HCT116 (cell line): ENCODE measurements around the gene PRKAR2A. TPM values are rescaled to one million over a fixed set of nuclear protein-coding genes. Genes with fewer than 3 reads are reported as not detected.

ENCODE experiments used
- ATAC-seq: fragments of 200-7000 bp; cut with Tn5 transposase; 2 replicates; pipeline ENCODE4 v1.9.1; 2020; ENCODE audit warnings: mild to moderate bottlenecking, moderate library complexity
- BruUV-seq: library from RNA; stranded (reverse); fragments of 400-500 nt; replicated peaks from 2 replicates; lab custom pipeline; 2021; lab: Mats Ljungman, UMichigan
- CTCF ChIA-PET: fragments of 300-600 bp; sonication (Branson Sonifier 250); formaldehyde crosslinking; loops from one replicate; lab custom pipeline; 2021; ENCODE audit warnings: antibody characterized with exemption; lab: Charles Lee
- POLR2A ChIA-PET: fragments of 300-600, 350-600 bp; sonication (Branson Sonifier 250); formaldehyde crosslinking; loops from one replicate; lab custom pipeline; 2021; ENCODE audit warnings: antibody characterized with exemption; lab: Charles Lee
- RAD21 ChIA-PET, 2 experiments: fragments of 300-600 bp; sonication (Branson Sonifier 250); formaldehyde crosslinking; loops; one replicate each; lab custom pipeline; 2023; ENCODE audit warnings: low total read pairs in 2 of 2; ENCODE audit not compliant: uncharacterized antibody in 2 of 2, unreplicated experiment in 2 of 2, low non-redundant PET in 1 of 2; lab: Charles Lee
- DNase-seq: peaks from one replicate; pipeline ENCODE4 v3.0.0-alpha.2; 2010; ENCODE audit warnings: low read depth, low spot score
- H2AFZ ChIP-seq: fragments of 200-600 bp; shearing (Covaris generic), sonication (generic); 2 replicates; pipeline ENCODE4 v1.6.1; 2017; ENCODE audit warnings: low read depth, mixed run types, mixed read lengths, antibody characterized with exemption, low read length; ENCODE audit not compliant: poor library complexity, severe bottlenecking
- H3K27ac ChIP-seq: 2 replicates; pipeline ENCODE4 v1.5.1; 2012; ENCODE audit warnings: low read depth, low read length
- H3K27me3 ChIP-seq: fragments of 200-600 bp; sonication (generic); 2 replicates; pipeline ENCODE4 v1.6.1; 2016; ENCODE audit warnings: mixed run types, low read length, mixed read lengths; ENCODE audit not compliant: insufficient read depth
- H3K36me3 ChIP-seq, 2 experiments: fragments of 200-500 bp in 1 of 2; fragments of 200-600 bp in 1 of 2; sonication (Bioruptor generic) in 1 of 2; sonication (generic) in 1 of 2; 2 replicates each; pipeline versions ENCODE4 v1.5.1 to v1.6.1; 2014 to 2016; ENCODE audit warnings: low read length in 2 of 2, inconsistent platforms in 1 of 2, mixed read lengths in 1 of 2, mixed run types in 1 of 2; ENCODE audit not compliant: insufficient read depth in 2 of 2, control insufficient read depth in 1 of 2
- H3K4me1 ChIP-seq, 2 experiments: fragments of 200-600 bp in 1 of 2; sonication (generic) in 1 of 2; 2 replicates each; pipeline versions ENCODE4 v1.5.1 to v1.6.1; 2012 to 2017; ENCODE audit warnings: low read length in 2 of 2, inconsistent platforms in 1 of 2, mild to moderate bottlenecking in 1 of 2, mixed read lengths in 1 of 2, mixed run types in 1 of 2, moderate library complexity in 1 of 2; ENCODE audit not compliant: insufficient read depth in 2 of 2, control insufficient read depth in 1 of 2
- H3K4me2 ChIP-seq: fragments of 200-600 bp; sonication (generic); 2 replicates; pipeline ENCODE4 v1.6.1; 2017; ENCODE audit warnings: mixed run types, low read length, mixed read lengths
- H3K4me3 ChIP-seq, 2 experiments: fragments of 200-600 bp in 1 of 2; sonication (generic) in 1 of 2; replicated peaks in 1 of 2; 2 replicates each; pipeline ENCODE4 v1.5.1; 2011 to 2016; ENCODE audit warnings: low read length in 2 of 2, control low read depth in 1 of 2, low read depth in 1 of 2, mild to moderate bottlenecking in 1 of 2, mixed read lengths in 1 of 2, mixed run types in 1 of 2
- H3K79me2 ChIP-seq: fragments of 200-600 bp; sonication (generic); 2 replicates; pipeline ENCODE4 v1.6.1; 2017; ENCODE audit warnings: mild to moderate bottlenecking, mixed run types, low read length, moderate library complexity, mixed read lengths; ENCODE audit not compliant: insufficient read depth
- H3K9ac ChIP-seq: fragments of 200-600 bp; sonication (generic); 2 replicates; pipeline ENCODE4 v1.6.1; 2016; ENCODE audit warnings: low read length, mixed read lengths
- H3K9me2 ChIP-seq: fragments of 200-600 bp; sonication (generic), shearing (Covaris generic); 2 replicates; pipeline ENCODE4 v1.6.1; 2017; ENCODE audit warnings: mixed run types, mild to moderate bottlenecking, moderate library complexity; ENCODE audit not compliant: insufficient read depth
- H3K9me3 ChIP-seq, 2 experiments: fragments of 200-500 bp in 1 of 2; fragments of 200-600 bp in 1 of 2; sonication (Bioruptor generic) in 1 of 2; sonication (generic) in 1 of 2; 2 replicates each; pipeline ENCODE4 v1.6.1; 2014 to 2017; ENCODE audit warnings: low read length in 2 of 2, mixed read lengths in 2 of 2, inconsistent platforms in 1 of 2, low read depth in 1 of 2, mild to moderate bottlenecking in 1 of 2, mixed run types in 1 of 2, moderate library complexity in 1 of 2; ENCODE audit not compliant: control insufficient read depth in 1 of 2, insufficient read depth in 1 of 2
- H4K20me1 ChIP-seq: fragments of 200-600 bp; sonication (generic), shearing (Covaris generic); 2 replicates; pipeline ENCODE4 v1.6.1; 2017; ENCODE audit warnings: mixed run types, mild to moderate bottlenecking, moderate library complexity; ENCODE audit not compliant: insufficient read depth
- ATF3 ChIP-seq: IDR thresholded peaks from 2 replicates; pipeline ENCODE4 v1.6.1; 2012
- CTCF ChIP-seq, 3 experiments: fragments of 200-600 bp in 1 of 3; sonication (generic) in 1 of 3; IDR thresholded peaks in 2 of 3; conservative IDR thresholded peaks in 1 of 3; 2 replicates each; pipeline ENCODE4 v1.5.1; 2012 to 2017; ENCODE audit warnings: low read depth in 2 of 3, low read length in 2 of 3, antibody characterized with exemption in 1 of 3, borderline replicate concordance in 1 of 3, control low read depth in 1 of 3, mild to moderate bottlenecking in 1 of 3, mixed read lengths in 1 of 3, mixed run types in 1 of 3, moderate library complexity in 1 of 3; ENCODE audit not compliant: insufficient read depth in 1 of 3
- FOSL1 ChIP-seq: IDR thresholded peaks from 2 replicates; pipeline ENCODE4 v1.6.1; 2012; ENCODE audit warnings: low read depth
- JUND ChIP-seq: IDR thresholded peaks from 2 replicates; pipeline ENCODE4 v1.6.1; 2012
- RAD21 ChIP-seq: IDR thresholded peaks from 2 replicates; pipeline ENCODE4 v1.6.1; 2012; ENCODE audit warnings: low read depth, mild to moderate bottlenecking
- REST ChIP-seq: IDR thresholded peaks from 2 replicates; pipeline ENCODE4 v1.6.1; 2012; ENCODE audit warnings: low read depth
- SP1 ChIP-seq: IDR thresholded peaks from 2 replicates; pipeline ENCODE4 v1.6.1; 2012; ENCODE audit warnings: low read depth
- SRF ChIP-seq: IDR thresholded peaks from 2 replicates; pipeline ENCODE4 v1.6.1; 2012; ENCODE audit warnings: low read depth
- ZBTB33 ChIP-seq: IDR thresholded peaks from 2 replicates; pipeline ENCODE4 v1.6.1; 2011; ENCODE audit warnings: mild to moderate bottlenecking, low read length, moderate library complexity; ENCODE audit not compliant: insufficient replicate concordance; ENCODE audit errors: extremely low read depth
- ZNF274 ChIP-seq: fragments of 200-500 bp; sonication (Bioruptor generic); IDR thresholded peaks from 2 replicates; pipeline ENCODE4 v1.6.1; 2014; ENCODE audit warnings: mild to moderate bottlenecking, low read depth, low read length, inconsistent platforms
- intact Hi-C: fragments of 100-400 bp; cut with micrococcal nuclease; formaldehyde crosslinking; loops from 2 replicates; pipeline ENCODE4 v1.10.0; 2022
- total RNA-seq: library from RNA; stranded (reverse); gene quantifications from one replicate; pipeline ENCODE4 v1.2.1, GENCODE V29; 2021; ENCODE audit not compliant: unreplicated experiment

The PRKAR2A gene
- total RNA-seq, 1 experiment from 2014 or later = 63.3 TPM

- Histone ChIP-seq H3K9ac (no peak overlapping the region), H3K27ac (no peak overlapping the region), H3K4me3 (no peak overlapping the region), H3K9me2 (no peaks in the 10 kb centered on the region), H3K36me3 (no peaks in the 10 kb centered on the region), H3K79me2 (no peaks in the 10 kb centered on the region), H2AFZ (no peak overlapping the region), H3K4me1 (no peaks in the 10 kb centered on the region), H3K4me2 (no peak overlapping the region), H3K27me3 (no peaks in the 10 kb centered on the region), H4K20me1 (no peaks in the 10 kb centered on the region), H3K9me3 (no peaks in the 10 kb centered on the region)
- TF ChIP-seq ZNF274 = no peak
- no peak for ATAC-seq
- ChIA-PET CTCF (interaction anchor here (1.1 kb wide), 1 partner anchor 9 kb away, joined by 3 read pairs; the partner anchor contains the start of gene PRKAR2A), RAD21 (no interaction called here), POLR2A (interaction anchor here (0.6 kb wide), 1 partner anchor 9 kb away, joined by 3 read pairs; the partner anchor contains the start of gene PRKAR2A)
- BruUV-seq = no TSS peak
- DNase-seq = no peak
- intact Hi-C loops = no loop called here
Measured at GRCh38 chr3:48856469-48856868, 8.8 kb upstream of the PRKAR2A start.

- no TSS peak for BruUV-seq
- no peak for ATAC-seq
- ChIA-PET RAD21 (no interaction called here), POLR2A (interaction anchor here (0.6 kb wide), 1 partner anchor 8 kb away, joined by 3 read pairs; the partner anchor contains the start of gene PRKAR2A), CTCF (interaction anchor here (1.1 kb wide), 1 partner anchor 8 kb away, joined by 3 read pairs; the partner anchor contains the start of gene PRKAR2A)
- intact Hi-C loops = no loop called here
- H3K27me3 ChIP-seq = no peaks in the 10 kb centered on the region
- no peaks in the 10 kb centered on the region for H3K9me3 ChIP-seq
- no peaks in the 10 kb centered on the region for H4K20me1 ChIP-seq
- H3K9ac ChIP-seq = no peak overlapping the region
- no peaks in the 10 kb centered on the region for H3K36me3 ChIP-seq
- H3K9me2 ChIP-seq = no peaks in the 10 kb centered on the region
- DNase-seq = no peak
- H3K4me2 ChIP-seq = no peak overlapping the region
- no peak overlapping the region for H3K4me3 ChIP-seq
- no peaks in the 10 kb centered on the region for H3K4me1 ChIP-seq
- H2AFZ ChIP-seq = no peak overlapping the region
- H3K27ac ChIP-seq = no peak overlapping the region
- H3K79me2 ChIP-seq = no peaks in the 10 kb centered on the region
- TF ChIP-seq RAD21 (no peak), JUND (no peak), SP1 (no peak), REST (no peak), ATF3 (no peak), FOSL1 (no peak), ZBTB33 (no peak), CTCF (IDR thresholded peaks at IDR 0.05 in 2 of 3, conservative IDR thresholded peaks at IDR 0.05 in 1 of 3; ENCODE audit: borderline replicate concordance in 1 of 3, insufficient read depth in 1 of 3, low read depth in 2 of 3, low read length in 2 of 3) (no peak), SRF (no peak)
Measured at GRCh38 chr3:48855681-48856447, 8.2 kb upstream of the PRKAR2A start.
